Measurements from ENCODE around the gene ZNF226.

DNA sequence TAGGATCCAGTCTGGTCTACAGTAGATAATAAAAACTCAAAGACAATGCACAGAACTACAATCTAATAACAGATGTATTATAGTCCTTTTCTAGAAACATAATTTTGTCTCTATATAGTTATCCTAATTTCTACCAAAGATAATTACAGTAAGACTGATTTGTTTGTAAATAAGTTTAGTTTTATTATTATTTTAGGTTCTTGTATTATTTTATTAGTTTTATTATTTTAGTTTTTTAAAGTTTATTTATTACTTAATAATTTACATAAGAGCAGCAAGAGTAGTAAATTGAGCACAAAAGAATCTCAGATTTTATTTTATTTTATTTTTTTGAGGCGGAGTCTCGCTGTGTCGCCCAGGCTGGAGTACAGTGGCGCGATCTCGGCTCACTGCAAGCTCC, 25.1 kb downstream of the ZNF226 start:
- TF ChIP-seq CTCF (IDR thresholded peaks at IDR 0.05) (no peak), ZFX (IDR thresholded peaks at IDR 0.05; ENCODE audit: borderline replicate concordance) (no peak)

Measured in 22Rv1 (cell line).